Measurements from ENCODE around the gene PHOSPHO2. TPM values are rescaled to one million over a fixed set of nuclear protein-coding genes. Genes with fewer than 3 reads are reported as not detected.

PHOSPHO2 gene
- total and polyA plus RNA-seq, 8 donors = 1.3 to 22.0 (median 3.9) TPM

DNA sequence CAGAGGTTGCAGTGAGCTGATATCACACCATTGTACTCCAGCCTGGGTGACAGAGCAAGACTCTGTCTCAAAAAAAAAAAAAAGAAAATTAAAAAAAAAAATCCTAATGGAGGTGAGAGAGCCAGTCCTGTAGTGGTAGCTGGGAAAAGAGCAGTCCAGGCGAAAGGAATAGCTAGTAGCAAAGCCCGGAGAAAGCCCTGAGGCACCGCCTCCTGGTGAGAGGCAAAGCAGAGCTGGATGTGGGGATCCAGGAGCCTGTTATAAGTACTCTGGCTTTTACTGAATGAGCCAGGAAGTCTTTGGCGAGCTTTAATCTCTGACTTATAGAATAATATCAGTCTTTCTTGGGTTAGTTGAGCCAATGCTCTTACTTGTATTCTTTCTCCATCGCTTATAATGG lies 32.8 kb downstream of the PHOSPHO2 start:
- intact Hi-C loops (cut with DNase I; ENCODE audit: low total_unique reads) = no loop called here

DNA sequence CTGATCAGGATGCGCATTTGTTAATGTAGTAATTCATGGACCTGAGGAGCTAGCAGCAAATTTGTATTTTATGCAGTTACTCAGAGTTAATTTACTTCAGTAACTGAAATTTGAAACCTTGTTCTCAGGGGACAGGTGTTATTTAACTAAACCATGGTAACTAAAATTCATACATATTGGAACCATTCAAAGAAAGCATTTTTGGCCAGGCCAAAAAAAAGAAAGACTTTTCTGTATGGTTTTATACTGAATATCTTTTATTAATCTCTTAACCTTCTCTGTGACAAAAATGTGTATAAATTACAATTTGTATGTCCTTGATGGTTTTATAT lies 35.0 kb downstream of the PHOSPHO2 start:
- Histone ChIP-seq H3K9me3 (no peaks in the 10 kb centered on the region), H3K36me3 (no peaks in the 10 kb centered on the region), H3K4me3 (no peak overlapping the region), H3K27ac (no peak overlapping the region), H3K27me3 (peaks cover 0 to 5% (median 0%) of the 10 kb centered on the region in 3 donors), H3K4me1 (peaks cover 0 to 9% (median 8%) of the 10 kb centered on the region in 4 donors)
- no peak for DNase-seq
- TF ChIP-seq, protein P1, sequence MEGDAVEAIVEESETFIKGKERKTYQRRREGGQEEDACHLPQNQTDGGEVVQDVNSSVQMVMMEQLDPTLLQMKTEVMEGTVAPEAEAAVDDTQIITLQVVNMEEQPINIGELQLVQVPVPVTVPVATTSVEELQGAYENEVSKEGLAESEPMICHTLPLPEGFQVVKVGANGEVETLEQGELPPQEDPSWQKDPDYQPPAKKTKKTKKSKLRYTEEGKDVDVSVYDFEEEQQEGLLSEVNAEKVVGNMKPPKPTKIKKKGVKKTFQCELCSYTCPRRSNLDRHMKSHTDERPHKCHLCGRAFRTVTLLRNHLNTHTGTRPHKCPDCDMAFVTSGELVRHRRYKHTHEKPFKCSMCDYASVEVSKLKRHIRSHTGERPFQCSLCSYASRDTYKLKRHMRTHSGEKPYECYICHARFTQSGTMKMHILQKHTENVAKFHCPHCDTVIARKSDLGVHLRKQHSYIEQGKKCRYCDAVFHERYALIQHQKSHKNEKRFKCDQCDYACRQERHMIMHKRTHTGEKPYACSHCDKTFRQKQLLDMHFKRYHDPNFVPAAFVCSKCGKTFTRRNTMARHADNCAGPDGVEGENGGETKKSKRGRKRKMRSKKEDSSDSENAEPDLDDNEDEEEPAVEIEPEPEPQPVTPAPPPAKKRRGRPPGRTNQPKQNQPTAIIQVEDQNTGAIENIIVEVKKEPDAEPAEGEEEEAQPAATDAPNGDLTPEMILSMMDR (IDR thresholded peaks at IDR 0.05) = no peak
- TF ChIP-seq POLR2AphosphoS5 (IDR thresholded peaks at IDR 0.05) = no peak
- TF ChIP-seq EP300 (IDR thresholded peaks at IDR 0.05) = no peak
- no peak for TF ChIP-seq POLR2A (IDR thresholded peaks at IDR 0.05)
- intact Hi-C loops (cut with DNase I; ENCODE audit: low total_unique reads) = no loop called here
- 96 to 100% (median 100%) methylated on average over 1 of the region's 1 CpG for WGBS, 5 donors

More for the DNA sequence above, 32.8 kb downstream of the PHOSPHO2 start:
- Histone ChIP-seq H3K4me3 (no peak overlapping the region), H3K27ac (no peak overlapping the region), H3K27me3 (no peaks in the 10 kb centered on the region), H3K9me3 (no peaks in the 10 kb centered on the region), H3K36me3 (no peaks in the 10 kb centered on the region), H3K4me1 (no peaks in the 10 kb centered on the region)
- DNase-seq = no peak
- 78 to 95% (median 85%) methylated on average over 5 of the region's 5 CpGs for WGBS, 5 donors
- TF ChIP-seq POLR2AphosphoS5 (IDR thresholded peaks at IDR 0.05) (no peak), EP300 (IDR thresholded peaks at IDR 0.05) (no peak), POLR2A (IDR thresholded peaks at IDR 0.05) (no peak)
- TF ChIP-seq, protein P1 (IDR thresholded peaks at IDR 0.05) = no peak

DNA sequence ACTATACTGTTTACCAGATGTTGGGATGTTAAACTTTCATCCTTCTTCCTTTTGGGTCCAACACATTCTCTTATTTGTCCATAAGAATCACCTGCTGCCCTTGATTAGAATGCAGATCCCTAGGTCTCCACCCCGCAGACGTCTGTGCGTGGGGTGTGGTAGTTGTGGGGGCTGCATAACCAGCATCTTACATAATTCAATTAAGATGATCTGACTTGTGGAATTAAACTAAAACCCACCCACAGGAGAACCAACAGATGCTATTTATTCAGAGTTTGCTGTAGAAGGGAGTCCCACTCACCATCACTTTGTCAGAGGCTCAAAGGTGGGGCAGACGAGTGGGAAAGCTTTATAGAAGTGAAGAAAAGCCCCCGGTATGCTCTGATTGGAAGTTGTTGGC lies 37.8 kb downstream of the PHOSPHO2 start:
- Histone ChIP-seq H3K36me3 (no peaks in the 10 kb centered on the region), H3K27me3 (peaks cover 0 to 5% (median 0%) of the 10 kb centered on the region in 3 donors), H3K9me3 (no peaks in the 10 kb centered on the region), H3K4me1 (peaks cover 7 to 36% (median 21%) of the 10 kb centered on the region in 4 donors), H3K27ac (no peak overlapping the region), H3K4me3 (no peak overlapping the region)
- intact Hi-C loops (cut with DNase I; ENCODE audit: low total_unique reads) = no loop called here
- DNase-seq = no peak
- WGBS, 5 donors = 66 to 70% (median 68%) methylated on average over 5 of the region's 5 CpGs
- TF ChIP-seq, protein P1 (IDR thresholded peaks at IDR 0.05) = no peak
- TF ChIP-seq EP300 (IDR thresholded peaks at IDR 0.05) (no peak), POLR2A (IDR thresholded peaks at IDR 0.05) (no peak), POLR2AphosphoS5 (IDR thresholded peaks at IDR 0.05) (no peak)

DNA sequence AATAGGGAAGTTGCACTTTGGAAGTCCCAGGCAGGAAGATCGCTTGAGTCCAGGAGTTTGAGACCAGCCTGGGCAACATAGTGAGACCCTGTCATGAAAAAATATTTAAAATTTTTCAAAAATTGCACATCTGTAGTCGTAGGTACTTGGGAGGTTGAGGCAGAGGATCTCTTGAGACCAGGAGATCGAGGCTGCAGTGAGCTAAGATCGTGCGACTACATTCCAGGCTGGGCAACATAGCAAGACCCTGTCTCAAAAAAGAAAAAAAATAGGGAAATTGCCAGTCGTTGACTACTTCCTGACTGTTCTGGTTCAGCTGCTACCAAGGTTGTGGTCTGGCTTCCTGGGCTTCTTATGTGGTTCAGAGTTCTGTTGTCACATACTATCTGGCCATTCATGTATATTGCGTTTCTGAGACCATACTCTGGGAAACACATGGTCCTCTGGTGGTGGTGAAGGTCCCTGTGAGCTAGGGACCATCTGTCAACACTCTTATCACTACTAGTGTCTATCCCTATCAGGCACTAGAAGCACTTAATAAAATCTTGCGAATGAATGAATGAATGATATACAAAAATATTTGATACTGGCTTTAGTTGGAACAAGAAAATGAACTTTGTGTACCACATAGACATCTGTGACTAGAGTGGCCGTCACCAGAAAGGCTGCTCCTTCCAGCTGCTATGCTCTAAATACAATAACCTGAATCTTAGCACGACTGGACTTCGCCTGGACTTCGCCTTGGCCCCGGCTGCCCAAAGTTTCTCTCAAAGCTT lies 38.5 kb downstream of the PHOSPHO2 start:
- WGBS, 5 donors = 45 to 51% (median 50%) methylated on average over 13 of the region's 13 CpGs
- Histone ChIP-seq H3K4me3 (peak overlapping the region; percentile 66 to 86 (median 79)), H3K4me1 (peaks cover 7 to 39% (median 21%) of the 10 kb centered on the region in 4 donors), H3K36me3 (no peaks in the 10 kb centered on the region), H3K27ac (peak overlapping the region in 4 of 5 donors; percentile 64 to 78 (median 68)), H3K27me3 (peaks cover 0 to 5% (median 0%) of the 10 kb centered on the region in 3 donors), H3K9me3 (no peaks in the 10 kb centered on the region)
- intact Hi-C loops (cut with DNase I; ENCODE audit: low total_unique reads) = no loop called here
- peak in 1 of 2 donors; percentile 23 for DNase-seq
- TF ChIP-seq POLR2AphosphoS5 (IDR thresholded peaks at IDR 0.05) (no peak), POLR2A (IDR thresholded peaks at IDR 0.05) (no peak), EP300 (IDR thresholded peaks at IDR 0.05) (no peak)
- TF ChIP-seq, protein P1 (IDR thresholded peaks at IDR 0.05) = no peak

Data from stomach (tissue), 9 donors.